HepG2 (cell line): ENCODE data around the gene EPPIN.

Experiments used
- BRCA1 ChIP-seq: sonication (generic); formaldehyde crosslinking; IDR thresholded peaks from 2 replicates; pipeline ENCODE4 v1.4.0; 2020; ENCODE audit warnings: missing genetic modification reagents
- CTCF ChIP-seq: sonication (generic); formaldehyde crosslinking; IDR thresholded peaks from 2 replicates; pipeline ENCODE4 v1.5.0; 2020; ENCODE audit warnings: mild to moderate bottlenecking, missing genetic modification reagents, moderate library complexity
- FOXK1 ChIP-seq: sonication (generic); formaldehyde crosslinking; IDR thresholded peaks from 2 replicates; pipeline ENCODE4 v1.4.0; 2020; ENCODE audit warnings: low read depth, missing genetic modification reagents, borderline replicate concordance
- HNRNPLL ChIP-seq: fragments of 200-400 bp; formaldehyde crosslinking; IDR thresholded peaks from 2 replicates; pipeline ENCODE4 v1.6.1; 2017; ENCODE audit warnings: mild to moderate bottlenecking, low read depth, low read length; ENCODE audit not compliant: poor library complexity, severe bottlenecking
- MAX ChIP-seq: IDR thresholded peaks from 2 replicates; pipeline ENCODE4 v1.6.1; 2012; ENCODE audit warnings: inconsistent platforms
- NFYB ChIP-seq: sonication (generic); formaldehyde crosslinking; IDR thresholded peaks from 2 replicates; pipeline ENCODE4 v1.4.0; 2020; ENCODE audit warnings: missing genetic modification reagents
- RBFOX2 ChIP-seq: fragments of 200-400 bp; formaldehyde crosslinking; IDR thresholded peaks from 2 replicates; pipeline ENCODE4 v1.6.1; 2017; ENCODE audit warnings: low read depth, mild to moderate bottlenecking, low read length
- SIN3B ChIP-seq: fragments of 150-350 bp; IDR thresholded peaks from 2 replicates; pipeline ENCODE4 v1.6.1; 2014; ENCODE audit warnings: low read length
- ZNF274 ChIP-seq: sonication (generic); formaldehyde crosslinking; IDR thresholded peaks from 2 replicates; pipeline ENCODE4 v1.5.1; 2020; ENCODE audit warnings: mild to moderate bottlenecking, missing genetic modification reagents
- ZNF512 ChIP-seq: sonication (generic); formaldehyde crosslinking; IDR thresholded peaks from 2 replicates; pipeline ENCODE4 v1.4.0; 2020; ENCODE audit warnings: mild to moderate bottlenecking, missing genetic modification reagents

- TF ChIP-seq MAX (no peak), FOXK1 (no peak), ZNF512 (CRISPR knock-in tag) (no peak), NFYB (CRISPR knock-in tag) (no peak), RBFOX2 (no peak), CTCF (CRISPR knock-in tag) (no peak), ZNF274 (CRISPR knock-in tag) (no peak), SIN3B (no peak), BRCA1 (no peak), HNRNPLL (no peak)
Observed at GRCh38 chr20:45523821-45524220, 23.4 kb downstream of the EPPIN start.
